ENCODE measurements around the gene SPTBN4.

Gene SPTBN4

GRCh38 chr19:40581531-40581930 is 114.7 kb downstream of the SPTBN4 start:
- in situ Hi-C loops (cut with HindIII; ENCODE audit: low sequenced_read_pairs) = no loop called here
- DNase-seq (ENCODE audit: low read depth, low spot score) = no peak
- H3K4me3 ChIP-seq (ENCODE audit: low read depth, low read length) = no peak overlapping the region
- no peak for TF ChIP-seq CTCF (IDR thresholded peaks at IDR 0.05; ENCODE audit: low read depth, low read length)

- no peak for TF ChIP-seq CTCF (IDR thresholded peaks at IDR 0.05; ENCODE audit: low read depth, low read length)
- no peak for DNase-seq (ENCODE audit: low read depth, low spot score)
- no peak overlapping the region for H3K4me3 ChIP-seq (ENCODE audit: low read depth, low read length)
- in situ Hi-C loops (cut with HindIII; ENCODE audit: low sequenced_read_pairs) = no loop called here
Observed at GRCh38 chr19:40582467-40582866, 115.7 kb downstream of the SPTBN4 start.

- H3K4me3 ChIP-seq (ENCODE audit: low read depth, low read length) = no peak overlapping the region
- DNase-seq (ENCODE audit: low read depth, low spot score) = no peak
- no peak for TF ChIP-seq CTCF (IDR thresholded peaks at IDR 0.05; ENCODE audit: low read depth, low read length)
- in situ Hi-C loops (cut with HindIII; ENCODE audit: low sequenced_read_pairs) = no loop called here
Observed at GRCh38 chr19:40583283-40583682, 116.5 kb downstream of the SPTBN4 start.

GRCh38 chr19:40584007-40584406 is 117.2 kb downstream of the SPTBN4 start:
- in situ Hi-C loops (cut with HindIII; ENCODE audit: low sequenced_read_pairs) = no loop called here
- peak; percentile 45 for TF ChIP-seq CTCF (IDR thresholded peaks at IDR 0.05; ENCODE audit: low read depth, low read length)
- no peak overlapping the region for H3K4me3 ChIP-seq (ENCODE audit: low read depth, low read length)
- no peak for DNase-seq (ENCODE audit: low read depth, low spot score)

- no peak overlapping the region for H3K4me3 ChIP-seq (ENCODE audit: low read depth, low read length)
- peak; percentile 60 for DNase-seq (ENCODE audit: low read depth, low spot score)
- in situ Hi-C loops (cut with HindIII; ENCODE audit: low sequenced_read_pairs) = no loop called here
- no peak for TF ChIP-seq CTCF (IDR thresholded peaks at IDR 0.05; ENCODE audit: low read depth, low read length)
Observed at GRCh38 chr19:40585241-40585981, 118.6 kb downstream of the SPTBN4 start.

DNA sequence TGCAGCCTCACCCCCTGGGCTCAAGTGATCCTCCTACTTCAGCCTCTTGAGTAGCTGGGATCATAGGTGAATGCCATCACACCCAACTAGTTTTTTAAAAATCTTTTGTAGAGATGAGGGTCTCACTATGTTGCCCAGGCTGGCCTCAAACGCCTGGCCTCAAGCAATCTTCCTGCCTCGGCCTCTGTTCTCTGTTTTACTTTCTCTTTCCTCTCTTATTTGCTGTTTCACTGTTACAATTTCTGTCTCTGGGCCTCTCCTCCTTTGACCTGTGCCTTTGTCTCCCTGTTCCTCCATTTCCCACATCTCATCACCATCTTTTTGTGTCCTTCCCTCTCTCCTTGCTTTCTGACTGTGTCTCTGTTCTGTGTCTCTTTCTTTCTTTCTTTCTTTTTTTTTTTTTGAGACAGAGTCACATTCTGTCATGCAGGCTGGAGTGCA is 119.2 kb downstream of the SPTBN4 start:
- DNase-seq (ENCODE audit: low read depth, low spot score) = no peak
- H3K4me3 ChIP-seq (ENCODE audit: low read depth, low read length) = no peak overlapping the region
- in situ Hi-C loops (cut with HindIII; ENCODE audit: low sequenced_read_pairs) = no loop called here
- no peak for TF ChIP-seq CTCF (IDR thresholded peaks at IDR 0.05; ENCODE audit: low read depth, low read length)

Data from astrocyte of the spinal cord (primary cell).